Peyer's patch (tissue), 4 donors: ENCODE data around the gene GCC1. TPM values are rescaled to one million over a fixed set of nuclear protein-coding genes. Genes with fewer than 3 reads are reported as not detected.

Source experiments
- DNase-seq, 3 donors: peaks; one replicate each; pipeline ENCODE4 v3.0.0-alpha.2; 2017 to 2019
- H3K27ac ChIP-seq, 4 donors: fragments of 200-600 bp; sonication (generic); one replicate each; pipeline ENCODE4 v1.5.1; 2016 to 2019
- H3K27me3 ChIP-seq, 2 donors: fragments of 200-600 bp; sonication (generic); one replicate each; pipeline ENCODE4 v1.5.1; 2019
- H3K36me3 ChIP-seq, 3 donors: fragments of 200-600 bp; sonication (generic); one replicate each; pipeline ENCODE4 v1.5.1; 2016 to 2019
- H3K4me1 ChIP-seq, 4 donors: fragments of 200-600 bp; sonication (generic); one replicate each; pipeline ENCODE4 v1.5.1; 2016 to 2019
- H3K4me3 ChIP-seq, 4 donors: fragments of 200-600 bp; sonication (generic); 1 replicate in 3 of 4; 2 replicates in 1 of 4; pipeline ENCODE4 v1.5.1; 2016 to 2019; ENCODE audit warnings: mild to moderate bottlenecking in 1 of 4
- H3K9me3 ChIP-seq, 4 donors: fragments of 200-600 bp; sonication (generic); one replicate each; pipeline ENCODE4 v1.5.1; 2016 to 2019; ENCODE audit warnings: mild to moderate bottlenecking in 1 of 4
- CTCF ChIP-seq, 6 experiments: fragments of 450-650 bp in 4 of 6; fragments of 200-600 bp in 2 of 6; sonication (generic) in 1 of 6; IDR thresholded peaks; one replicate each; pipeline ENCODE4 v1.5.1; 2017 to 2019; ENCODE audit warnings: antibody characterized with exemption in 6 of 6, mild to moderate bottlenecking in 3 of 6, moderate library complexity in 1 of 6
- POLR2A ChIP-seq, 2 donors: fragments of 450-650 bp; IDR thresholded peaks; one replicate each; pipeline ENCODE4 v1.5.1; 2017; ENCODE audit warnings: antibody characterized with exemption in 2 of 2, mild to moderate bottlenecking in 2 of 2, moderate library complexity in 2 of 2
- total RNA-seq, 4 donors: library from RNA; depleted of rRNA; stranded (reverse); fragments of >200 nt; gene quantifications; one replicate each; pipeline ENCODE4 v1.1.0, GENCODE V29; 2016

Gene GCC1
- total RNA-seq, 4 donors from 2014 or later: 17.2 to 21.3 (median 20.0) TPM

DNA sequence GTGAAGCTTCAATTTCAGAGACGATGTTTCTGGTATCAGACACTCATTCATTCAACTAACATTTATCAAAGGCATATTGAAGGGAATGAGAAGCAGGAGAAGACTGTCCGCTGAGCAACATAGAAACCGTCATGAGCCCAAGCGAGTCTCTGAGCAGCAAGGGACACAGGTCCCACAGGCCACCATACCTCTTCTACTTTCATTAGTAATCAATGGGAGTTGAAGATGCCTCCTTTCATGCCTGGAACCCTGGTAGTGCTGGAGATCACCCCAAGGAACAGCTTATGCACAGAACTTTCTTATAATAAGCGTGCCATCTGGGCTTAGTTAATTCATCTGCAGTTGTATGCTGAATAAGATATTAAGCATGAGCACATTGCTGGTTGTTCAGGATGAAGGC is 31.3 kb upstream of the GCC1 start:
- Histone ChIP-seq H3K27ac (no peak overlapping the region), H3K4me3 (no peak overlapping the region), H3K36me3 (no peaks in the 10 kb centered on the region), H3K4me1 (no peaks in the 10 kb centered on the region), H3K27me3 (no peaks in the 10 kb centered on the region), H3K9me3 (no peaks in the 10 kb centered on the region)
- TF ChIP-seq CTCF (IDR thresholded peaks at IDR 0.05): no peak
- no peak for TF ChIP-seq POLR2A (IDR thresholded peaks at IDR 0.05)
- DNase-seq: no peak

DNA sequence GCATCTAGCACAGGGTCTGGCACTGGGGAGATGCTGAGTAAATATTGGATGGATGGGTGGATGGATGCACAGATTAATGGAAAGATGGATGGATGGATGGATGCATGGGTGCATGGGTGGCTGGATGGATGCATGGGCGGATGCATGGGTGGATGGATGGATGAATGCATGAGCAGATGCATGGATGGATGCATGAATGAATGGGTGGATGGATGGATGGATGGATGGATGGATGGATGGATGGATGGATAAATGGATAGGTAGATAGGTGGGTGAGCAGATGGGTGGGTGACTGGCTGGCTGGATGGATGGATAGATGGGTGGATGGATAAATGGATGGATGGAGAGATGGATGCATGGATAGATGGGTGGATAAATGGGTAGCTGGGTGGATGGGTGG is 26.9 kb upstream of the GCC1 start:
- Histone ChIP-seq H3K4me3 (no peak overlapping the region), H3K27ac (no peak overlapping the region), H3K4me1 (no peaks in the 10 kb centered on the region), H3K27me3 (no peaks in the 10 kb centered on the region), H3K9me3 (peaks cover 0 to 4% (median 0%) of the 10 kb centered on the region in 4 donors), H3K36me3 (no peaks in the 10 kb centered on the region)
- TF ChIP-seq CTCF (IDR thresholded peaks at IDR 0.05) (no peak), POLR2A (IDR thresholded peaks at IDR 0.05) (no peak)
- no peak for DNase-seq

DNA sequence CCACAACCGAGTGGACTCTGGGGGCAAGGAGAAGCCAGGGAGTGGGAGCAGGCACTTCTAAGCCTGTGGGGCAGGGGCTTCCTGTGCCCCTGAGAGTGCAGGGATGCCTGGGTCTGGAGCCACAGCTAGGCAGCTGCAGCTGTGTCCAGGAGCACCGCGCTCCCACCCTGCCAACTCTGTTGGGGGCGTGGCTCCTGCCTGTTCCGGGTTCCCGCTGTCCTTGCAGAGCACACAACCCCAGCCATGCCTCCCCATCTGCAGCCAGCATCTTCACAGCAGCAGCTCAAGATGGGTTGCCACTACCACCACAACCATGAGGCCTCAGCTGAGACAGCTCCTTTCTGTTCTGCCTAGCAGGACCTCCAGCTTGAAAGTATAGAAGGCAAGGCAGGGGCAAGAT is 23.9 kb upstream of the GCC1 start:
- TF ChIP-seq POLR2A (IDR thresholded peaks at IDR 0.05) (no peak), CTCF (IDR thresholded peaks at IDR 0.05) (no peak)
- no peak for DNase-seq
- no peak overlapping the region for H3K27ac ChIP-seq
- H3K4me3 ChIP-seq: no peak overlapping the region
- no peaks in the 10 kb centered on the region for H3K27me3 ChIP-seq
- peaks cover 0 to 4% (median 0%) of the 10 kb centered on the region in 4 donors for H3K9me3 ChIP-seq
- no peaks in the 10 kb centered on the region for H3K36me3 ChIP-seq
- no peaks in the 10 kb centered on the region for H3K4me1 ChIP-seq

DNA sequence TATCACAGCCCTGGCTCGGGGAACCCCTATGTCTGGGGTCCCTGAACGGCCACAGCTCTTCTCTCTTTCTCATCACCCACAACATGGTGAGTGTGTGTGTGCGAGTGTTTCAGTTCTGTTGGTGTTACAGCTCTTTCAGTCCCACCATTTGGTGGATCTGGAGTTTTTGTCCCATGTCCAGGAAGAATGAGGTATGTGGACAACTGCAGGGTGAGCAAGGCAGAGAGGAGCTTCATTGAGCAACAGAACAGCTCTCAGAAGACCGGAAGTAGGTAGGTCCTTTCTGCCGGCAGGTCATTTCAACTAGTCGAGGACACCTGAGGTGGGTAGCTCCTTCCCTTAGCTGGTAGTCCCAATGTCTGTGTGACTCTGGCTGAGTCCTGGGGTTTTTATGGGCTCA is 23.1 kb upstream of the GCC1 start:
- no peak overlapping the region for H3K4me3 ChIP-seq
- H3K4me1 ChIP-seq: no peaks in the 10 kb centered on the region
- peaks cover 0 to 4% (median 0%) of the 10 kb centered on the region in 4 donors for H3K9me3 ChIP-seq
- H3K27ac ChIP-seq: no peak overlapping the region
- no peak for DNase-seq
- TF ChIP-seq POLR2A (IDR thresholded peaks at IDR 0.05): no peak
- TF ChIP-seq CTCF (IDR thresholded peaks at IDR 0.05): no peak
- H3K36me3 ChIP-seq: no peaks in the 10 kb centered on the region
- no peaks in the 10 kb centered on the region for H3K27me3 ChIP-seq

DNA sequence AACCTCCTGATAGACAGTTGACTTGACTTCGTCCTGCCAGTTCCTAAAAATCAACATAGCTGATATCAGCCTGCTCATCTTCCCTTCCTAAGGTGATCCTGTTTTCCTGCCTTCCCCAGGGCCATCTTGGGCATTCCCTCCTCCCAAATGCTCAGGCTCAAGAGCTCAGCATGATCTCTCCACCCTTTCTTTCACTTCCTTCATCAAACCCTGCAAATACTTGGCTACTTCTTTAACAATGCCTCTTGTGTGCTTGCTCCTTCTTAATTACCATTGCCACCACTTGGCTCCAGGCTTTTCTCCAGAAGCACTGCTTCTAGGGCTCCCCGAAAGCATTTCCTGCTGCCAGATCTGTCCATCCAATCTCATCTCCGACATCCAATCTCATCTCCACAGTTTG is 15.5 kb upstream of the GCC1 start:
- Histone ChIP-seq H3K27me3 (no peaks in the 10 kb centered on the region), H3K4me3 (no peak overlapping the region), H3K4me1 (no peaks in the 10 kb centered on the region), H3K36me3 (no peaks in the 10 kb centered on the region), H3K9me3 (no peaks in the 10 kb centered on the region), H3K27ac (no peak overlapping the region)
- TF ChIP-seq CTCF (IDR thresholded peaks at IDR 0.05) (no peak), POLR2A (IDR thresholded peaks at IDR 0.05) (no peak)
- DNase-seq: no peak

- Histone ChIP-seq H3K9me3 (no peaks in the 10 kb centered on the region), H3K4me3 (no peak overlapping the region), H3K36me3 (no peaks in the 10 kb centered on the region), H3K27ac (no peak overlapping the region), H3K27me3 (no peaks in the 10 kb centered on the region), H3K4me1 (no peaks in the 10 kb centered on the region)
- DNase-seq: no peak
- no peak for TF ChIP-seq POLR2A (IDR thresholded peaks at IDR 0.05)
- no peak for TF ChIP-seq CTCF (IDR thresholded peaks at IDR 0.05)
Measured at GRCh38 chr7:127598318-127598717, 12.9 kb upstream of the GCC1 start.
